Mesothelial cell of epicardium (in vitro differentiated cells): ENCODE measurements around the gene ADAM30. TPM values are rescaled to one million over a fixed set of nuclear protein-coding genes. Genes with fewer than 3 reads are reported as not detected.
"Not testable (repeated sequence)": the region's sequence is repeated elsewhere in the genome, so short reads cannot be mapped to it uniquely, and the experiment has no call there.

Experiments used
- DNase-seq, 2 experiments: peaks; one replicate each; pipeline ENCODE4 v3.0.0; 2021; ENCODE audit warnings: low spot score in 2 of 2; ENCODE audit not compliant: unreplicated experiment in 2 of 2
- H3K27ac Mint-ChIP-seq: 2 replicates; pipeline ENCODE4 v1.8.0; 2021; ENCODE audit warnings: mixed read lengths
- H3K27me3 Mint-ChIP-seq: 2 replicates; pipeline ENCODE4 v1.8.0; 2021; ENCODE audit warnings: low read depth, mixed read lengths
- H3K36me3 Mint-ChIP-seq: 2 replicates; pipeline ENCODE4 v1.8.0; 2021; ENCODE audit warnings: mixed read lengths
- H3K4me1 Mint-ChIP-seq: 2 replicates; pipeline ENCODE4 v1.8.0; 2021; ENCODE audit warnings: mixed read lengths
- H3K4me3 Mint-ChIP-seq: 2 replicates; pipeline ENCODE4 v1.8.0; 2021; ENCODE audit warnings: mild to moderate bottlenecking, moderate library complexity, mixed read lengths
- H3K9me3 Mint-ChIP-seq: 2 replicates; pipeline ENCODE4 v1.8.0; 2021; ENCODE audit warnings: mixed read lengths
- total RNA-seq: library from RNA; stranded (reverse); gene quantifications from 3 replicates; pipeline ENCODE4 v1.2.1, GENCODE V29; 2021
- TF ChIP-seq, protein P1 (sequence below): fragments of 200-600 bp; sonication (generic); IDR thresholded peaks from one replicate; pipeline ENCODE4 v1.5.0; 2021; ENCODE audit warnings: antibody characterized with exemption; ENCODE audit not compliant: unreplicated experiment

The ADAM30 gene
- total RNA-seq, 1 donor from 2014 or later: 0.07 TPM

DNA sequence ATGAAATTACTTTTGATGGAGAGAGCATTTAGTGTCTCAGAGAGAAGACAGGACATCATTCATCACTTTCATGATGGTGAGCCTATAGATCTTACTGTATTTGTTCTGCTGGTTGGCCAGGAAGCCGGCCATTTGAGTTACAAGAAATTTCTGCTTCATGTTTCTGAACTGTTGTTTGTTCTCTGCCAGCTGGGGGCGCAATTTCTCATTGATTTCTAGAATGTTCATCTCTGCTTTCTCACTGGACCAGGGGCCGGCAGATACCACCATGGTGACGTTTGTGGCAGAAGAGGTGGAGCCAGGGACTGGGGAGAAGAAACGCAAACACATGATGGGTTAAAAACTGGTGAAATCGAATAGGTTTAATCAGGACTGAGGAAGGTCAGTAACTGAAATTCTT lies 52.1 kb downstream of the ADAM30 start:
- TF ChIP-seq, protein P1, sequence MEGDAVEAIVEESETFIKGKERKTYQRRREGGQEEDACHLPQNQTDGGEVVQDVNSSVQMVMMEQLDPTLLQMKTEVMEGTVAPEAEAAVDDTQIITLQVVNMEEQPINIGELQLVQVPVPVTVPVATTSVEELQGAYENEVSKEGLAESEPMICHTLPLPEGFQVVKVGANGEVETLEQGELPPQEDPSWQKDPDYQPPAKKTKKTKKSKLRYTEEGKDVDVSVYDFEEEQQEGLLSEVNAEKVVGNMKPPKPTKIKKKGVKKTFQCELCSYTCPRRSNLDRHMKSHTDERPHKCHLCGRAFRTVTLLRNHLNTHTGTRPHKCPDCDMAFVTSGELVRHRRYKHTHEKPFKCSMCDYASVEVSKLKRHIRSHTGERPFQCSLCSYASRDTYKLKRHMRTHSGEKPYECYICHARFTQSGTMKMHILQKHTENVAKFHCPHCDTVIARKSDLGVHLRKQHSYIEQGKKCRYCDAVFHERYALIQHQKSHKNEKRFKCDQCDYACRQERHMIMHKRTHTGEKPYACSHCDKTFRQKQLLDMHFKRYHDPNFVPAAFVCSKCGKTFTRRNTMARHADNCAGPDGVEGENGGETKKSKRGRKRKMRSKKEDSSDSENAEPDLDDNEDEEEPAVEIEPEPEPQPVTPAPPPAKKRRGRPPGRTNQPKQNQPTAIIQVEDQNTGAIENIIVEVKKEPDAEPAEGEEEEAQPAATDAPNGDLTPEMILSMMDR: peak; percentile 60
- H3K36me3 Mint-ChIP-seq, H3K9me3 Mint-ChIP-seq, H3K4me3 Mint-ChIP-seq, H3K4me1 Mint-ChIP-seq, DNase-seq, H3K27ac Mint-ChIP-seq: not testable (repeated sequence)
- H3K27me3 Mint-ChIP-seq: peaks cover 45% of the 10 kb centered on the region

Other genes starting within 250 kb of the ADAM30 start
- 20.3 to 21.8 TPM (median 20.6 TPM) in 3 replicates for gene ZNF697, start 248.2 kb downstream of the ADAM30 start, total RNA-seq
- 142 to 151 TPM (median 149 TPM) in 3 replicates for gene PHGDH, start 184.6 kb downstream of the ADAM30 start, total RNA-seq
- gene HMGCS2, start 127.6 kb downstream of the ADAM30 start, total RNA-seq: 0.47 to 1.4 TPM (median 0.51 TPM) in 3 replicates
- 0.16 to 0.29 TPM in 2 of 3 replicates, not detected in the other for gene REG4, start 85.1 kb downstream of the ADAM30 start, total RNA-seq
- gene NOTCH2, start 173.1 kb upstream of the ADAM30 start, total RNA-seq: 277 to 292 TPM (median 281 TPM) in 3 replicates